GM12878 (cell line): ENCODE measurements around the gene APBB3.

ENCODE experiments used
- CREM ChIP-seq: IDR thresholded peaks from 2 replicates; pipeline ENCODE4 v1.6.1; 2014; ENCODE audit warnings: antibody characterized with exemption, low read depth
- FOXM1 ChIP-seq: IDR thresholded peaks from 2 replicates; pipeline ENCODE4 v1.6.1; 2012; ENCODE audit warnings: low read depth, mild to moderate bottlenecking, inconsistent platforms, low read length, moderate library complexity
- GABPA ChIP-seq: IDR thresholded peaks from 2 replicates; pipeline ENCODE4 v1.6.1; 2014; ENCODE audit warnings: antibody characterized with exemption, low read depth, mild to moderate bottlenecking, inconsistent platforms
- NFIC ChIP-seq: IDR thresholded peaks from 2 replicates; pipeline ENCODE4 v1.6.1; 2012; ENCODE audit warnings: low read depth, mild to moderate bottlenecking, inconsistent platforms, low read length, moderate library complexity
- NFYB ChIP-seq: IDR thresholded peaks from 2 replicates; pipeline ENCODE4 v1.6.1; 2011; ENCODE audit warnings: low read depth, mild to moderate bottlenecking, low read length, improper control_type of control experiment, moderate library complexity; ENCODE audit not compliant: insufficient read depth
- NKRF ChIP-seq: fragments of 450-650 bp; conservative IDR thresholded peaks from 2 replicates; pipeline ENCODE4 v1.6.1; 2017; ENCODE audit warnings: mild to moderate bottlenecking, moderate library complexity
- POLR2AphosphoS5 ChIP-seq: IDR thresholded peaks from 2 replicates; pipeline ENCODE4 v1.6.1; 2011; ENCODE audit warnings: mild to moderate bottlenecking, low read length, inconsistent platforms
- SIN3A ChIP-seq: IDR thresholded peaks from 2 replicates; pipeline ENCODE4 v1.6.1; 2012; ENCODE audit warnings: low read depth, low read length, improper control_type of control experiment
- TBL1XR1 ChIP-seq: IDR thresholded peaks from 2 replicates; pipeline ENCODE4 v1.6.1; 2012; ENCODE audit warnings: low read depth, low read length, improper control_type of control experiment
- USF2 ChIP-seq: IDR thresholded peaks from 2 replicates; pipeline ENCODE4 v1.6.1; 2011; ENCODE audit warnings: low read depth, low read length, improper control_type of control experiment, borderline replicate concordance
- ZNF24 ChIP-seq: fragments of 450-650 bp; IDR thresholded peaks from 2 replicates; pipeline ENCODE4 v1.6.1; 2017; ENCODE audit warnings: antibody characterized with exemption, mild to moderate bottlenecking
- TF ChIP-seq, protein P1 (sequence below): IDR thresholded peaks from 2 replicates; pipeline ENCODE4 v1.6.1; 2011; ENCODE audit warnings: low read depth, mild to moderate bottlenecking, low read length, moderate library complexity, borderline replicate concordance; ENCODE audit errors: extremely low read depth

- no peak for TF ChIP-seq FOXM1
- TF ChIP-seq GABPA, result no peak
- no peak for TF ChIP-seq USF2
- no peak for TF ChIP-seq ZNF24
- TF ChIP-seq, protein P1, sequence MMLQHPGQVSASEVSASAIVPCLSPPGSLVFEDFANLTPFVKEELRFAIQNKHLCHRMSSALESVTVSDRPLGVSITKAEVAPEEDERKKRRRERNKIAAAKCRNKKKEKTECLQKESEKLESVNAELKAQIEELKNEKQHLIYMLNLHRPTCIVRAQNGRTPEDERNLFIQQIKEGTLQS, result no peak
- TF ChIP-seq NFYB, result no peak
- TF ChIP-seq NKRF, result no peak
- TF ChIP-seq POLR2AphosphoS5, result no peak
- no peak for TF ChIP-seq NFIC
- TF ChIP-seq SIN3A, result no peak
- TF ChIP-seq CREM, result no peak
- TF ChIP-seq TBL1XR1, result no peak
Measured at GRCh38 chr5:140591747-140592372, 27.5 kb upstream of the APBB3 start.
